Activated CD4-positive, alpha-beta T cell treated with anti-CD3 and anti-CD28 coated beads, Interleukin-2, amount 50 U/mL, for 1 hour (primary cell): ENCODE results near the gene SP5.
"Not testable (repeated sequence)": the region's sequence is repeated elsewhere in the genome, so short reads cannot be mapped to it uniquely, and the experiment has no call there.

Experiments
- DNase-seq: peaks from one replicate; pipeline ENCODE4 v3.0.0-alpha.2; 2020

SP5 gene

GRCh38 chr2:170715062-170715931 is at the start of gene SP5:
SP5 (plus strand) TSS chr2:170715337; CDS start chr2:170715513, 176 bp downstream.
- DNase-seq = peak; percentile 25

GRCh38 chr2:170665743-170666142 is 49.4 kb upstream of the SP5 start:
- DNase-seq = no peak

GRCh38 chr2:170669909-170670308 is 45.2 kb upstream of the SP5 start:
- no peak for DNase-seq

- DNase-seq = no peak
These were observed 44.5 kb upstream of the SP5 start for GRCh38 chr2:170670651-170671050.

GRCh38 chr2:170671079-170671478 is 44.1 kb upstream of the SP5 start:
- DNase-seq = no peak

- DNase-seq = not testable (repeated sequence)
These were observed 40.9 kb upstream of the SP5 start for GRCh38 chr2:170674282-170674681.

GRCh38 chr2:170675701-170676100 is 39.4 kb upstream of the SP5 start:
- DNase-seq = no peak

- DNase-seq = no peak
These were observed 35.5 kb upstream of the SP5 start for GRCh38 chr2:170679607-170680079.

- no peak for DNase-seq
These were observed 34.8 kb upstream of the SP5 start for GRCh38 chr2:170680172-170680941.

- no peak for DNase-seq
These were observed 33.8 kb upstream of the SP5 start for GRCh38 chr2:170681311-170681710.

GRCh38 chr2:170685591-170685990 is 29.5 kb upstream of the SP5 start:
- DNase-seq = no peak

GRCh38 chr2:170689481-170689880 is 25.7 kb upstream of the SP5 start:
- no peak for DNase-seq

- DNase-seq = no peak
These were observed 24.5 kb upstream of the SP5 start for GRCh38 chr2:170690640-170691039.

GRCh38 chr2:170694316-170694715 is 20.8 kb upstream of the SP5 start:
- no peak for DNase-seq

- DNase-seq = no peak
These were observed 19.4 kb upstream of the SP5 start for GRCh38 chr2:170695521-170696410.

GRCh38 chr2:170696948-170697347 is 18.2 kb upstream of the SP5 start:
- DNase-seq = no peak

GRCh38 chr2:170701011-170701410 is 14.1 kb upstream of the SP5 start:
- DNase-seq = no peak

- DNase-seq = no peak
These were observed 11.2 kb upstream of the SP5 start for GRCh38 chr2:170703776-170704476.

- no peak for DNase-seq
These were observed 7.0 kb upstream of the SP5 start for GRCh38 chr2:170707821-170708795.

- DNase-seq = no peak
These were observed 4.5 kb upstream of the SP5 start for GRCh38 chr2:170710609-170710979.

- DNase-seq = no peak
These were observed 3.9 kb upstream of the SP5 start for GRCh38 chr2:170711196-170711773.
